ENCODE results near the gene DPYSL4.
A peak's percentile ranks its signal among the peaks of the same experiment; 100 is the strongest.

Gene DPYSL4

DNA sequence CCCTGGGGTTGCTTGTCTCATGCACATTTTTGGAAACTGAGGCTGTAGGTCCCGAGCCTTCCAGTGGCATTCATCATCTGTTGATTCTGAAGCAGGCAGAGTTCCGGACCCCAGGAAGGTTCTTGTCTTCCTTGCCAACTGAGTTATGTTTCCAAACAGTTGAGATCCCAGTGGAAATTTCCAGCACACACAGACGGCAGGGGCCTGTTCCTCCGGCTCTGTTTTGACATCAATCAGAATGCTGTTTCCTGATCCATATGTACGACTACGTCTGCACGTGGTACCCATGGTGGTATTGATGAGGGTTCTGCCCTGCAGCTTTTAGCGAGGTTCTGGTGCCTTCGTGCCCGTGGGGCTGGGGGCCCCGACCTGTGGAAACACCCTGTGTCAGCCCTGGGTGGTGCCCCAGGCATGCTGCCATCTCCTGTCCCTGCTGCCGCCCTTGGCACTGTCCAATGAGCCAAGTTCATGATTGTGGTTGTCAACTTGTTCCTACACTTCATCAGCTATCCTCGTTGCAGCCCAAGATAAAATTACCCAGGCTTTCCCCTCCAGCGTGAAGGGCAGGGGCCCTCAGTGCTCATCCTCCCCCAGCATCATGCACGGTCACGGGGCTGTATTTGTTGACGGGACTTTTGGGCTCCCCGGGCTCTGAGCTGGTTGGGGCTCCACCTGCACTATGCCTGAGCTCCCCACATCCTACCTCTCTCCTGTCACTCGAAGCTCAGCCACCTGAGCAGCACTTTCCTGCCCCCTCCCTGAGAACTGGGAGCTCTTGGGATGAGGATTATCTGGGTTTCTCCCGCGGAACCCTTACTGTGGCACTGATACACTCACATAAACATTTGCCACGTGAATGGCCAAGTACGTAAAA is 7.8 kb upstream of the DPYSL4 start:
- DNase-seq (ENCODE audit: low spot score), result no peak

DNA sequence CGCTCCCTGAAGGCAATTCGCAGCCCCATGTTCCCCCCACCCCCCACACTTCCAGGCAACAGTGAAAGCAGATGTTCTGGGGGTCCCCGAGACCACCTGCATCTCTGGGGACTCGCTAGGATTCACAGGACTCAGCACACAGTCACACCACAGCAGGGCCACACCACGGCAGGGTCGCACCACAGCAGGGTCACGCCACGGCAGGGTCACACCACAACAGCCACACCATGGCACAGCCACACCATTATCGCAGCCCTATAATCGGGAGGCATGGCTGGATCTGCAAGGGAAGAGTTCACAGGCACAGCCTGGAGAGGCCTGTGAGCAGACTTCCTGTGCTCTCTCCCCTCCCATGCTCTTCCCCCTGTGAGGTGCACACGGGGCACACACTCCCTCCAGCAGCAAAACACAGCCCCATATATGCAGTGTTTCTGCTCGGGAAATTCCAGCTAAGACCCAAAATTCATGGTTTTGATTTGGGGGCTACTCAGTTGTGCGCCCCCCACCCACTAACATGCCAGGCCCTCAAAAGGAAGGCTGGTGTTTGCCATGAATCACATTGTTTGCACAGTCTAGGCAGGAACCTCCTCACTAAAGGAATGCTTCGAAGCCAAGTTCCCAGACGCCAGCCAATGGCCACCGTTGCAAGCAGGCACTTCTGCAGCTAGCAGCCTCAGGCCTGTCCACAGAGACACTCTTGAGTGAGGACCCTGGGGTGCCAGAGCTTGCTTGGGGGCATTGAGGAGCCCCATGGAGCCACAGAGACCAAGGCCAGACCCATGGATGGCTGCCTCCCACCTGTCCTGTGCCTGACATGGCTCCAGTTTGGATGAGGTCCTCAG is 7.0 kb upstream of the DPYSL4 start:
- DNase-seq (ENCODE audit: low spot score), result no peak

DNA sequence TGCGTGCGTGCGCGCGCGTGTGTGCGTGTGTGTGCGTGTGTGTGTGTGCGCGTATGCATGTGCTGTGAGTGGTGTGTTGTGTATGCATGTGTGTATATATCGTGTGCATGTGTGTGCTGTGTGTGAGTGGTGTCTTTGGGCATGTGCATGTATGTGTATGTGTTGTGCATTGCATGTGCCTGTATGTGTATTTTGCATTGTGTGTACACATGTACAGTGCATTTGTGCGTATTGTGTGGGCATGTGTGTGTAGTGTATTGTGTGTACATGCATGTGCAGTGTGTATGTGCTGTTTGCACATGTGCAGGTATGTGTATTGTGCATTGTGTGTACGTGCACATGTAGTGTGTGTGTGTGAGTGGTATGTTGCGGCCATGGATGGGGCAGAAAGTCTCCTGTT is 6.0 kb upstream of the DPYSL4 start:
- DNase-seq (ENCODE audit: low spot score), result no peak

DNA sequence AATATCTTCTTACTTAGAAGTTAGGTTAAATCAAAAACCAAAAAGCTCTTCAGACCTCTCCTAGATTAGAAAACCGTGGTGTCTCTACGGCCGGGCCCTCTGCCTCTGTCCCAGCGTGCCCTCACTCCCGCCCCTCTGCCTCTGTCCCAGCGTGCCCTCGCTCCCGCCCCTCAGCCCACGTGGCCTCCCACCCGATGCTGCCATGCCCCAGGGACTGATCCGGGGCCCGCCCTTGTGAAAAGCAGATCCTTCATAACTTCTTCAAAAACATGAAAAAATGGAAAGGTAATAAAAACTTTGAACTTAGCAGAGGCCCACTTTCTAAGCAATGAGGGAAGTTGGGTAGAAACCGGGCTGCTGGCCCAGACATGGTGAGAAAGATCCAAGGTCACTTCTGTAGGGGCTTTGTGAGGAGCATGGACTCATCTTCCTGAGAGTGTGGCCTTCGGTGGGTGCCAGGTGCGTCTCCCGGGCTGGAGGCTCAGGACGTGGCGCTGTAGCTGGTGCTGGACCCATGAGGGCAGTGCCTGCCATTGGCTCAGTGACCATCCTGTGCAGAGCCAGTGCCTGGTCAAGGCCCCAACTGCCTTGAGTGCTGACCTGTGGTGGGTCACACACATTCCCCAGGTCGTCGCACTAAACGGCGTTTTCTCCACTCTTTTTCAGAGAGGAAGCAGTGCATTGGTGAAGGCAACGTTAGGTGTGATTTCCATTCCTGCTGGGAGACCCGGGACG is 4.9 kb upstream of the DPYSL4 start:
- no peak for DNase-seq (ENCODE audit: low spot score)

DNA sequence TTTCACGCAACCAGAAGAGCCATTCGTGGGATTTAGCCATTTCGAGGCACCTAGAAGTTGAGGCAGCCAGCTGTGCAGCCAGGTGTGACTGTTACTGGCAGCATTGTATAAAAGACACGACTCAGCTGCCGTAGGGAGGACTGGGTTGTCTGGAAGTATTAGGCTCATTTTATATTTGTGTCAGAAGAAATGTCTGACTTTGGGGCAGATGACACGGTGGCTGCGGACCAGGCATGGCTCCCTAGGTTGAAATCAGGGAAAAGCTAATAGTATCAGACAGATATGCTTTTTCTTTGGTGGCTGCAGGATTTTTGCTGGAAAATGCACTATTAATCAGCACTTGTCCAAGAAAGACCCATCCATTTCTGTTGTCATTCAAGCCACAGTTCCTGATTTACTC is 4.2 kb upstream of the DPYSL4 start:
- DNase-seq (ENCODE audit: low spot score), result no peak

DNA sequence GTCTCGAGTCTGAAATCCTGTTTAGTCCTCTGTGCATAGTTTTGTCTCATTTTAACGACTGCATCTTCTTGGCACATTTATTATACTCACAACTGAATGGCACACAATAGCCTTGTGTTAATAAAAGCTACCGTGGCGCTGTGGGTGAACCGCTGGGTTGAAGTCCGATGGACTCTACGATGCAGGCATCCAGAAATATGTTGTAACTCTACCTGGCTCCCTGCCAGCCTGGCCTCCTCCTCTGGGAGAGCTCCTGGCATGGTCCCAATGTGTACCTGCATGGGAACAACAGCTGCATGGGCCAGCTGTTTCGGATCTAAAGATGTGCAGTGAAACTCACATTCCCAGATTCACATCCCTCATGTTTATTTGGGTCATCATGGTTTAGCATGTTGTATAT is 3.7 kb upstream of the DPYSL4 start:
- no peak for DNase-seq (ENCODE audit: low spot score)

DNA sequence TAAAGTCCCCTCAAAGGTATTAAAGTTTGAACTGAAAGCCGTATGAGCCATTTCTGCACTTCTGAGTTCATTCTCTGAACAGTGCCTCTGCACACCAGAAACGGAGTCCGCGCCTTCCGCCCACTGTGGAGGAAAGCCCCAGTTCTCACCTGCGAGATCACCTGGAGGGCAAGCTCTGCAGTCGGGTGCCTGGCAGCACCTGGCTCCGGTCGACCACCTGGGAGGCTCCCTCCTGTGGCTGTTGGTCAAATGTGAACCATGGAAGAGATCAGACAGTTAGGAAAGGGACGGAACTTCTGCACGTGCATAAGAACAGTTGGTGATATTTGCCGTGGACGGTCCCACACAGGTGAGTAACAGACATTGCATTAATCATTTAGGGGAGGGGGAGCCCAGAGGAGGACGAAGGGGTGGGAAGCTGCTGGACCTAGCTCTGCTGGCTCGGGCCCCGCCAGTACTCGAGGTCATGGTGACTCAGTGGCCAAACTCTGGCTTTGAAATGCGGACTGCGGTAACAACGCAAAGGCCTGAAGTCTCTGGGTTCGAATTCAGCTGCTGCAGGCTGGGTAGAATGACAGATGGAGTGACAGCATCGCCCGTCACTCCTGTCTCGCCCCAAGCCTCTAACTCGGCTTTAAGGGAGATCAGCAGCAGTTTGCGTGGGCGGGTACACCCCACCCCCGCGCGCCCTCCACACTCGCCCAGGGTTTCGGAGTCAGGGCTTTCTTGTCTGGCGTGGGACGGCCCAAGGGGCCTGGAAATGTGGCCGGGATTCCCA is 1.7 kb upstream of the DPYSL4 start:
- no peak for DNase-seq (ENCODE audit: low spot score)

DNA sequence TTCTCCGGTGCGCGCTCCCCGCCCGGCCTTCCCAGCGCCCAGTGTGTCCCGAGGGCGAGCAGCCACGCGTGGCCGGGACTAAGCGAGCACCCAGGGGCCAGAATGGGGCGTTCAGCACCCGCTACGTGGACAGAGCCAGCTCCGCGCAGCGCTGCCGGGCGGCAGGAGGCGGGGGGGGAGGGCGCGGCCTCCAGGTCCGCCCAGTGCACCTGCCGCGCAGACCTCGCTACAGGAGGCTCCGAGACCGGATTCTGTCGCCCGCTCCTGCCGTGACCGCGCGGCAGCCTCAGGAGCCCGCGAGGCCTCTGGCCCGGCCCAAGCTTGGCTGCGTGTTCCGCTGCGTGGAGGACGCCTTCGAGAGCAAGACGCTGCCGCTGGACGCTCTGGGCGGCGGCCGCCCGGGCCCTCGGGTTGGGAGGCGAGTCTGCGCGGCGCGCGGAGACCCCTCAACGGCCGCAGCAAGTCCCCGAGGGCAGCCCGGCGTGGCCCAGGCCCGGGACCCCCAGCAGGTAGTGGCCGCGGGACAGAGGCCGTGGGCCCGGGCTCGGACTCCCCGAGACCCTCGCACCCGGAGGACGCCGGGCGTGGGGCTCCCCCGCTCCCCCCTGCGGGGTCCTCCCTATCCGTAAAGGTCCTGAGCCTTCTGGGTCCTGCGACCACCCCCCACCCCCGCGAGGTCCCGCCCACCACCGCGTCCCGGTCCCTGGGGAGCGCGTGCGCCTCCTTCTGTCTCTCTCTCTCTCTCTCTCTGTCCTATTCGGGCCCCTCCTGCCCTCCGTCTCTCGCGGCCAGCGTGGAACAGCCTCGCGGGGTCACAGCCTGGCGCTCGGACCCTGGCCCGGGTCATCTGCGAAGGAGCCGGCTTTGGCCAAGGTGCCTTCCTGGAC is 904 bp upstream of the DPYSL4 start:
- DNase-seq (ENCODE audit: low spot score), result peak; percentile 48

DNA sequence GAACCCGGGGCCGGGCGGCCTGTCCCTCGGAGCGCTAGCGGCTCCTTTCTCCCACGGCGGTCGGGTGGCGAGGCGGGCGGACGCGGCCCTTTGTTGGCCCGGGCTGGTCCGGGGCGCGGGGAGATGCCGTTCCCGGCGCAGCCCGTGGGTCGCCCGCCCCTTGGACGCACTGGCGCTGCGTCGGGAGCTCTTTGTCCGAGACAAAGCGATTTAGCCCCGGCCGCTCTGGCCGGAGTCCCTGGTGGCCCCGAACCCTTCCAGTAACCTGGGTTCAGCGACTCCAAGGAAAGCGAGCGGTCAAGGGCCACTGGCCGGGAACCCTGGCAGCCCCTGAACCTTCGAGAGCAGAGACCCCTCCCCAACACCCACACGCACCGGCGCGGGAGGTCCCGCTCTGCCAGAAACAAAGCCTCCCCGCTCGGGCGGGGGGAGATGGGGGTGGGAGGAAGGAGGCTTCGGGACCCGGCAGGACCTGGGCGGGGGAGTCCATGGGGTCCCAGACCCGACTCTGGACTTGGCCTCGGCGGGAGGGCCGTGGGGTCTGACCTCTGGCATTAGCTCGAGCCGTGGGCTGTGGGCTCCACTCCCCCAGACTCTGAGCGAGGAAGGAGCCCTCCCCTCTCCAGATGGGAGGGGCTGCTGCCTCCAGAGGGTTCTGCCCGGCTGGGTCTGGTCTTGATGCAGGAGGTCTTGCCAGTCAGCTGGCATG is 836 bp downstream of the DPYSL4 start:
- no peak for DNase-seq (ENCODE audit: low spot score)

DNA sequence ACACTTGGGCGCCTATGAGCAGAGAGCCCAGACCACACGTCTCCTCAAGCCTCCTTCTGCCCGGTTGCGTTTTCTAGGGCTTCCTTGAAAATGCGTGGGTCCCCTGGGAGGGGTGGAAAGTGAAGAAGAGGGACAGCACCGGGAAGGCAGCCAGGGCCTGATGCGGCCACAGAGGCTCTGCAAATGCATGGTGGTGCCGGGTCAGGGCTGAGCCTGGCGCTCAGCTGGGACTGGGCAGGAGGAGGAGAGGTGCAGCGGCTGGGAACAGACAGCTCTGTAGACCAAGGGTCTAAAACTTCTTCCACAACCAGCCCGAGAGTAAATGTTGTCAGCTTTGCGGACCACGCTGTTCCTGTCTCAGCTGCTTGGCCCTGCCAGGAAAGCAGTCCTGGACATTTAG is 1.6 kb downstream of the DPYSL4 start:
- no peak for DNase-seq (ENCODE audit: low spot score)

DNA sequence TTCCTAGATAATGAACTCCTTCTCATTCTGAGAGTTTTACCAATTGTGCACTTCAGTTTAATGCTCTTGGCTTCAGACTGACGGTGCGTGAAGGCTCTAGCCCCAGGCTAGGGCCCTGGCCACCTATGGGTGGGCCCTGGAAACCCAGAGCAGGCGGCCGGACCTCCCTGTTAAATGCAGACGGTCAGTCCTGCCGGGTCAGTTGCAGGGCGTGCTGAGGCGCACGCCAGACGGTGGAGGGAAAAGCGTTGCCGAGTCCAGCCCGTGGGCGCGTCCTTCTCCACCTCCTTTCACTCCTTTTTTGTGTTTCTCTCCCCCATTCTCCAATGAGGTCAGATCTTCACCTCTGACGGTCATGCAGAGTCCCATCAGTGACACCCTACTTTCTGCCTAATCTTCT is 2.3 kb downstream of the DPYSL4 start:
- no peak for DNase-seq (ENCODE audit: low spot score)

DNA sequence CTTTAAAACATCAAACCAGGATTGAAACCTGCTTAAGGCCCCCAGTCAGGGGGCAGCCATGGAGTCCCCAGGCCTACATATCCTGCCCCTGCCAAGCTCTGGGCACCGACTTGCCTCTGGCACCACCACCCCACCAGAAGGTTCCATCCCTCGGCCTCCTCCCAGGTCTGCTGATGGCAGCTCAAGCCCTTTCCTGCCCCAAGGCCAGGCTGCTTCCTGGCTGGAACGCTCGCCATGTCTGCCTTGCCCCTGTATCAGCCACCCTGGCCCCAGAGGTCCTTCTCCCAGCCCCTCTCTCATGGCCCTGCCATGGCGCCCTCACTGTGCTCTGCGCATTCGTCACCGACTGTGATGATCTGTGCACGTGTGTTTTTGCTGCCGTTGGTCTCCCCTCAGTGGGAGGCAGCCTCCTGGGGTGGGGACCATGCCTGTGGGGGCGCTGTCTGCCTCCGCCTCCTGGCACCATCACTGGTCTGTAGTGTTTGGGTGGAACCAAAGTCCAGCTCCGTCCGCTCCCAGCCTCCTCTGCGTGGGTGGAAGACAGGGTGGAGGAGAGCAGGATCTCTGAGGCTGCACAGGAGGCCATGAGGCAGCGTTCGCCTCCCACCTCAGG is 3.2 kb downstream of the DPYSL4 start:
- no peak for DNase-seq (ENCODE audit: low spot score)

DNA sequence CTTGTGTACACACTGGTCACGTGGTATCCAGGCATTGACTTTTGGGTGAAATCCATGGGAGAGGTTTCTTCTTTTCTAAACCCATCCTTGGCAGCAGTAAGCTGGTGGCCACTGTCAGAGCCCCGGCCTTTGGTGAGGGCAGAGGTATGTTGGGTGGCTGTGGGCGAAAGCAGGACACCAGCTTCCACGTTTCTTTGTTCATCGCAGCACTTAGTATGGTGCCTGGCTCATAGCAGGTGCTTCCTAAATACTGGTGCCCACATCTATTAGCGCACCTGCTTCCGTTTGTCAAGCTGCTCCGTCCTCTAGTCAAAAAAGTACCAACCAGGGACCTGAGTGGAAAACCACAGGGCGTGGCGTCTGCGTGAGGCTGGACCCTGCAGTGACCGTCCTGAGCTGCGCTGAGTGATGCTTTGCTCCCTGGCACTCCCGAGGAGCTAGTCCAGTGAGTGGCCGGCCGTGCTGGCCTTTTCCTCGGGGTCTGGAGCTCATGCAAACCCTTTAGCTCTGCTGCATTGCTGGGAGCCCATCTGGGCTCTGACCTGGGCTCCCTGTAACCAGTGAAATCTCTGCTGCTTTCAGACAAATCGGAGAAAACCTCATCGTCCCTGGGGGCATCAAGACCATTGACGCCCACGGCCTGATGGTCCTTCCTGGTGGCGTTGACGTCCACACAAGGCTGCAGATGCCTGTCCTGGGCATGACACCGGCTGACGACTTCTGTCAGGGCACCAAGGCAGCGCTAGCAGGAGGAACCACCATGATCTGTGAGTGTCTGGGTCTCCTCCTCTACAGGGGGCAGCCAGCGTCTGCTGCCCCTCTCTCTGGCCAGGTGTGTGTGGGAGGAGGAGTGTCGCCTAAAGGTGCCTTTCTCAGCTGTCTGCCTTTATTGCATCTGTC is 5.6 kb downstream of the DPYSL4 start:
- no peak for DNase-seq (ENCODE audit: low spot score)

DNA sequence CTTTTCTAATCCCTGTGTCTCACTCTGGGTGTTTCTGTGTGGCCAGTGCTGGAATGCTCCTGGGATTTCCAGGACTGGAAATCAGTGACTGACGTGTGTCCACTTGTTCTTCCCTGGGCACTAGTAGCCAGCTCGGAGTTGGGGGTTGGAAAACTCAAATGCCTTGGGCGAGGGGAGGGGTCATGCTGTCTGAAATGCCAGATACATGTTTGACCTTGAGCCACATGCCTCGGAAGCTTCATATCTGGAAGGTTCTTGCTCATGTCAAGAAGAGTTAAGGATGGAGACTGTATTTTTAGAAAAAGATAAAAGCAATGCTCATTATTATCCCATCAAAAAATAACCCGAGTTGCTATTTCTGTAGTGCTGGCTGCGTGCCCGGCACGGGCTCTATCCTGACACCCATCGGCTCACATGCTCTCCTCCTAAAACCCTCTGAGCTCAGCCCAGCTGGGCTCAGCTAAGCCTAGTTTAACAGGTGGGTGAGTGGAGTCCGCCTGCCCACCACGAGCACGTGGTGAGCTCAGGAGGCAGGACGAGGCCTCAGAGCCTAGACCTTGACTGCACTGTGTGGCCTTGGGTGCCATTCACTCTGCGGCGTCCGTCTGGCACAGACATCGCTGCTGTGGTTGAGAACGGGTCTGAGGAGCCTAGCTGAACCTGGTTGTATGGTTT is 6.4 kb downstream of the DPYSL4 start:
- no peak for DNase-seq (ENCODE audit: low spot score)

DNA sequence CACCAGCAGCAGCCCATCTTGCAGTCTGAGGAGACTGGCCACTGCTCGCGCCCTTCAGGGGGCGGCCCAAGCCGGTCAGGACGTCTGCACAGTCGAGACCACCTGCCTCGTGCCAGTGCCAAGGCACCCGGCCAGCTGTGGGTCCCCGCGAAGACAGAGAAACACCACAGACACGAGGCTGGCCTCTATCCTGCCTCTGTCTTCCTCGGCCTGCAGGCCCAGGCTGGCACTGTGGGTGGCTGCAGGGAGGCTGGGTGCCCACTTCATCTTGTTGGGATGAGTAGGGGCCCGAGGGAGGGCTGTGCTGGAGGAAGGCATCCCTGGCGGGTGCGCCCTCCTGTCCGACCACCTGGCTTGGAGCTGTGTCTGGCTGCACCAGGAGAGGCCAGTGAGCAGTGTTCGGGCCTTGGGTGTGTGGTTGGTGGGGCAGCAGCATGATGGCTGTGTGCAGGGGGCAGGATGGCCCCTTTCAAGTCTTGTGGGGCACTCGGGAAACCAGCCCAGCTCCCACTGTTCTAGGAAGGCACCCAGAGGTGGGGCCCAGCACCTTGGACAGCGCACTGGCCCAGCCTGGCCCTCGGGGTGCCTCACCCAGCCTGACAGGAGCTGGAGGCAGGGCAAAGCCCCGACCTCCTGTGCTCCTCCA is 7.3 kb downstream of the DPYSL4 start:
- peak; percentile 18 for DNase-seq (ENCODE audit: low spot score)

DNA sequence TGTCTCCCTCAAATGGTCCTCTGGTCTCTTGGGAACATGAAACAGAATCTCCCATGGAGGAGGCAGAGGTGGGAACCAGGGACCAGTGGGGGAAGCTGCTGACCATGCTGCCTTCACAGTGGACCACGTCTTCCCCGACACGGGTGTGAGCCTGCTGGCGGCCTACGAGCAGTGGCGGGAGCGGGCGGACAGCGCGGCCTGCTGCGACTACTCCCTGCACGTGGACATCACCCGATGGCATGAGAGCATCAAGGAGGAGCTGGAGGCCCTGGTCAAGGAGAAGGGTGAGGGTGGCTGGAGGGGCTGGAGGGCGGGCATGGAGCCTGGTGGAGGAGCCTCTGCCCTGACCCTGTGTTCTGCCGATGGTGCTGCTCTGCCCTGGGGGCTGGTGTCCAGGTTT is 8.0 kb downstream of the DPYSL4 start:
- DNase-seq (ENCODE audit: low spot score), result no peak

DNA sequence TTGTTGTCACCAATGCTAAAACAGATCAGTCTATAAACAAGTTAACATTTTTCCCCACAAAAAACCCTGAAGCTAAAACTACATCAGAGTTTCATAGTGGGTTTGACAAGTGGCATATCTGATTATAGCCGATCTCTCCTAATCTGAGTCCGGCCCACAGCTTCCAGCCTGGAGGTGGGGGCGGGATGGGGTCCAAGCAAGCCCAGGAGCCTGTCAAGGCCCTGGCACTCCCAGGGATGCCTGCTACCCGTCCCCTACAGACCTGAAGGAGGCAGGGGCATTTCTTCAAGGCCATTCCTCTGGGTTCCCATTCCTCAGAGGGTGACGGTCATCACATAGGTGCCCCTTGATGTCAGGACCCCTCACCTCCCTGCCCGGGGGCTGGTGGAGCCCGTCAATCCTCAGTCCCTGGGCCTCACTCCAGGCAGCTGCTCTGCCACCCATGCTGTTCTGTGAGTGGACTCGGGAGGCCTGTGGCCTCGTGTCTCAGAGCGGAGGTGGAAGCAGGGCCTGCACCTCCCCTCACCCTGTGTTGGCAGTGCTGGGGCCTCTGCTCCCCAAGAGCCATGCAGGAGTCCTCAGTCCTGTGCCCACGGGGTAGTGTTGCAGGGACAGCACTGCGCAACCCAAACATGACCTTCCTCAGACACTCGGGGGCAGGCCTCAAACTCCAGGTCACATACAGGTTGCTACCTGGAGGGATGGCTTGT is 8.8 kb downstream of the DPYSL4 start:
- DNase-seq (ENCODE audit: low spot score), result no peak

Data from kidney tubule cell (primary cell).